Smooth muscle cell (in vitro differentiated cells): ENCODE measurements around the gene BCR. TPM values are rescaled to one million over a fixed set of nuclear protein-coding genes. Genes with fewer than 3 reads are reported as not detected.

ENCODE experiments used
- DNase-seq: peaks from one replicate; lab custom pipeline; 2025; ENCODE audit not compliant: unreplicated experiment; lab: John Stamatoyannopoulos, UW
- H2AFZ ChIP-seq: fragments of 200-600 bp; sonication (generic); 2 replicates; pipeline ENCODE4 v1.6.0; 2016; ENCODE audit warnings: antibody characterized with exemption, low read depth, mild to moderate bottlenecking
- H3F3A ChIP-seq: fragments of 200-600 bp; sonication (generic); 2 replicates; pipeline ENCODE4 v1.6.0; 2017; ENCODE audit warnings: antibody characterized with exemption, low read depth
- H3K27ac ChIP-seq: fragments of 200-600 bp; sonication (generic); 2 replicates; pipeline ENCODE4 v1.5.1; 2016; ENCODE audit warnings: low read depth, mild to moderate bottlenecking
- H3K27me3 ChIP-seq: fragments of 200-600 bp; sonication (generic); 2 replicates; pipeline ENCODE4 v1.6.1; 2016; ENCODE audit warnings: low read depth, mild to moderate bottlenecking
- H3K36me3 ChIP-seq: fragments of 200-600 bp; sonication (generic); 2 replicates; pipeline ENCODE4 v1.5.1; 2016; ENCODE audit warnings: low read depth
- H3K4me1 ChIP-seq: fragments of 200-600 bp; sonication (generic); 2 replicates; pipeline ENCODE4 v1.5.1; 2016; ENCODE audit warnings: low read depth
- H3K4me2 ChIP-seq: fragments of 200-600 bp; sonication (generic); 2 replicates; pipeline ENCODE4 v1.6.0; 2016; ENCODE audit warnings: mild to moderate bottlenecking
- H3K4me3 ChIP-seq: fragments of 200-600 bp; sonication (generic); 2 replicates; pipeline ENCODE4 v1.5.1; 2016; ENCODE audit warnings: mild to moderate bottlenecking
- H3K79me2 ChIP-seq: fragments of 200-600 bp; sonication (generic); 2 replicates; pipeline ENCODE4 v1.6.0; 2016; ENCODE audit warnings: low read depth, mild to moderate bottlenecking
- H3K9ac ChIP-seq: fragments of 200-600 bp; sonication (generic); 2 replicates; pipeline ENCODE4 v1.6.0; 2016; ENCODE audit warnings: low read depth
- H3K9me3 ChIP-seq: fragments of 200-600 bp; sonication (generic); replicated peaks from 2 replicates; pipeline ENCODE4 v1.5.1; 2016; ENCODE audit warnings: low read depth
- H4K20me1 ChIP-seq: fragments of 200-600 bp; sonication (generic); 2 replicates; pipeline ENCODE4 v1.6.0; 2016; ENCODE audit warnings: low read depth
- WGBS: methylation state at CpG from one replicate; pipeline ENCODE4 v1.1.7; 2016; ENCODE audit warnings: low lambda C conversion rate; 5-methylcytosine and 5-hydroxymethylcytosine counted together
- polyA plus RNA-seq: library from polyadenylated mRNA; unstranded; fragments of >200 nt; fragmentation: Nextera tagmentation; extraction: Ambion mirVana; gene quantifications from 2 replicates; pipeline ENCODE4 v1.2.1, GENCODE V29; 2016
- total RNA-seq: library from RNA; depleted of rRNA; stranded (reverse); fragments of >200 nt; gene quantifications from 2 replicates; pipeline ENCODE4 v1.2.3, GENCODE V29; 2014
- TF ChIP-seq, protein P1 (sequence below): fragments of 200-600 bp; sonication (generic); IDR thresholded peaks from 2 replicates; pipeline ENCODE4 v1.5.1; 2017; ENCODE audit warnings: borderline replicate concordance, mild to moderate bottlenecking, antibody characterized with exemption; ENCODE audit not compliant: insufficient read depth, poor library complexity, severe bottlenecking

Gene BCR
- total and polyA plus RNA-seq, 2 experiments from 2014 or later, result 11.1 to 13.4 TPM

DNA sequence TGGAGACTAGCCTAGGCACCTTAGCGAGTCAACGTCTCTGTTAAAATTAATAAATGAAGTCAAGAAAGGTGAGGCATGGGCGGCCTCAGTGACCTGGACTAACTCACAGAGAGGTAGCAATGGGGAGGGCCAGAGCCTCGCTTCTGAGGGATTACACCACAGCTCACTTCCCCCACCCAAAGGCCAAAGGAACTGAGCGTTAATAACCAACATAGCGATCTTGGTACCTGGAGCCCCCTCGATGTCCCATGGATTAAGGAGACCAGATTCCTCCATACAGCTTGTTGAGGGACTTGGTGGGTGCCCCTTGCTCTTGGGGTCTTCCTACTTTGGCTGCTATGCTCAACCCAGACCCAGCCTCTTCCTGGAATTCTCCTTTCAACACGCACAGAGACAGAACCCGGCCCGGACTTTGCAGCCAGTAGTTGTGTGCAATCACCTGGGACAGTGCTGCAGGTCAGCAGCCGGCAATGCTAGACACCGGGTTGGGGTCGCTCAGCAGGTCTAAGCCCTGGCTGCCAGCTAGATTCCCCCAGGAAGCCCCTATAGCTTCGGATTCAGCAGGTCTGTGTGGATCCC lies 70.6 kb downstream of the BCR start:
- Histone ChIP-seq H3K36me3 (no peaks in the 10 kb centered on the region), H3K4me3 (no peak overlapping the region), H4K20me1 (peaks cover 95% of the 10 kb centered on the region), H3K27ac (no peak overlapping the region), H3F3A (no peaks in the 10 kb centered on the region), H2AFZ (no peak overlapping the region), H3K4me2 (no peak overlapping the region), H3K9me3 (no peaks in the 10 kb centered on the region), H3K27me3 (no peaks in the 10 kb centered on the region), H3K4me1 (peaks cover 7% of the 10 kb centered on the region), H3K79me2 (peaks cover 12% of the 10 kb centered on the region), H3K9ac (no peak overlapping the region)
- 94% methylated on average over 14 of the region's 14 CpGs for WGBS
- no peak for DNase-seq
- TF ChIP-seq, protein P1, sequence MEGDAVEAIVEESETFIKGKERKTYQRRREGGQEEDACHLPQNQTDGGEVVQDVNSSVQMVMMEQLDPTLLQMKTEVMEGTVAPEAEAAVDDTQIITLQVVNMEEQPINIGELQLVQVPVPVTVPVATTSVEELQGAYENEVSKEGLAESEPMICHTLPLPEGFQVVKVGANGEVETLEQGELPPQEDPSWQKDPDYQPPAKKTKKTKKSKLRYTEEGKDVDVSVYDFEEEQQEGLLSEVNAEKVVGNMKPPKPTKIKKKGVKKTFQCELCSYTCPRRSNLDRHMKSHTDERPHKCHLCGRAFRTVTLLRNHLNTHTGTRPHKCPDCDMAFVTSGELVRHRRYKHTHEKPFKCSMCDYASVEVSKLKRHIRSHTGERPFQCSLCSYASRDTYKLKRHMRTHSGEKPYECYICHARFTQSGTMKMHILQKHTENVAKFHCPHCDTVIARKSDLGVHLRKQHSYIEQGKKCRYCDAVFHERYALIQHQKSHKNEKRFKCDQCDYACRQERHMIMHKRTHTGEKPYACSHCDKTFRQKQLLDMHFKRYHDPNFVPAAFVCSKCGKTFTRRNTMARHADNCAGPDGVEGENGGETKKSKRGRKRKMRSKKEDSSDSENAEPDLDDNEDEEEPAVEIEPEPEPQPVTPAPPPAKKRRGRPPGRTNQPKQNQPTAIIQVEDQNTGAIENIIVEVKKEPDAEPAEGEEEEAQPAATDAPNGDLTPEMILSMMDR, result no peak

DNA sequence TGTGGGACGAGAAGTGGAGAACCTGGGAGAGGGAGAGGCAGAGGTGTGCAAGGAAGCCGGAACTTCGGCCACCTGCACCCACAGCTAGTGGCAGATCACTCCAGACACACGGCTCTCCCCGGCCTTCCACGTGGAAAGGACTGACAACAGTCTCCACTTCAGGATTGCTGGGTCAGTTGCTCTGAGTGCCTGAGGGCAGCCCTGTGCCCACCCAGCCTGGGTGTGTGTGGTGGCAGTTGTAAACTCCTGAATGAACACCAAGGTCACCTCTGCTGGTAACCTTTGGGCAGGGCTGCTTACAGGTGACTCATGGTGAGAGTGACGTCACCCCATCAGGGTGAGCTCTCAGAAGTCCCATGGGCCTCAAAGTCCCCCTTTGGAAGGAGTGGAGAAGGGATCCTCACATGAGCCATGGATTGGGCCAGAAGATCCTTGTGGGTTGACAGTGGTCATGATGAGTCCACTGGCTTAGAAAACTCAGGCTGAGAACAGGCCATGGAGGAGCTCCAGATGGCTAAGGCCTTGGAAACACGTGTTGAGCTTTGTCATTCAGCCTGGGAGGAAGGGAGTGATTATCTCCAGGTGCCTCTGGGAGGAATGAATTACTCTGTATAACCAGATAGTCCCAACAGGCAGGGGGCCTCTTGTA lies 71.3 kb downstream of the BCR start:
- WGBS, result 87% methylated on average over 8 of the region's 8 CpGs
- H3K79me2 ChIP-seq, result peaks cover 12% of the 10 kb centered on the region
- no peak overlapping the region for H2AFZ ChIP-seq
- H3K27me3 ChIP-seq, result no peaks in the 10 kb centered on the region
- no peaks in the 10 kb centered on the region for H3F3A ChIP-seq
- H4K20me1 ChIP-seq, result peaks cover 95% of the 10 kb centered on the region
- no peak for DNase-seq
- no peaks in the 10 kb centered on the region for H3K9me3 ChIP-seq
- H3K4me2 ChIP-seq, result no peak overlapping the region
- no peak overlapping the region for H3K27ac ChIP-seq
- H3K4me3 ChIP-seq, result no peak overlapping the region
- TF ChIP-seq, protein P1, result no peak
- no peaks in the 10 kb centered on the region for H3K36me3 ChIP-seq
- H3K4me1 ChIP-seq, result peaks cover 7% of the 10 kb centered on the region
- no peak overlapping the region for H3K9ac ChIP-seq

DNA sequence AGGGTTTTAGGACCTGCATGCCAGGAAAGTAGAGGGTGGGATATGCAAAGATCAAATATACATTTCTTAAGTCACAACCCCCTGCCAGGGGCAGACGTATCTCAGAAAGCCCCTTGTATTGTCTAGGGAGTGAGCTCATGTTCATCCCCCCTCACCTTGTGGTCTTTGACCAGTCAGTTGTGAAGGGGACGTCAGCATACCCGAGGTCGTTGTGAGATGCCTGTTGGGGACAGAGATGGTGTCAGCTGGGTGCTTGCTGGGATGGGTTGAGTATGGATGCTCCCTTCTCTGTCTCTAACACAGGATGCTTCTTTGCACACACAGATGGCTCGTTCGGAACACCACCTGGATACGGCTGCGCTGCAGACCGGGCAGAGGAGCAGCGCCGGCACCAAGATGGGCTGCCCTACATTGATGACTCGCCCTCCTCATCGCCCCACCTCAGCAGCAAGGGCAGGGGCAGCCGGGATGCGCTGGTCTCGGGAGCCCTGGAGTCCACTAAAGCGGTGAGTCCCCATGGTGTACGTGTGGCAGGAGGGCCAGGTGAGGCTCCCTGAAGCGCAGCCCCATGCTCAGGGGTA lies 73.3 kb downstream of the BCR start:
- no peaks in the 10 kb centered on the region for H3K27me3 ChIP-seq
- H3K9ac ChIP-seq, result no peak overlapping the region
- no peak for DNase-seq
- no peaks in the 10 kb centered on the region for H3F3A ChIP-seq
- H3K4me2 ChIP-seq, result no peak overlapping the region
- H3K79me2 ChIP-seq, result no peaks in the 10 kb centered on the region
- TF ChIP-seq, protein P1, result no peak
- no peaks in the 10 kb centered on the region for H3K9me3 ChIP-seq
- no peak overlapping the region for H3K27ac ChIP-seq
- H3K4me3 ChIP-seq, result no peak overlapping the region
- no peak overlapping the region for H2AFZ ChIP-seq
- no peaks in the 10 kb centered on the region for H3K36me3 ChIP-seq
- WGBS, result 94% methylated on average over 19 of the region's 19 CpGs
- peaks cover 2% of the 10 kb centered on the region for H3K4me1 ChIP-seq
- H4K20me1 ChIP-seq, result peaks cover 96% of the 10 kb centered on the region
